CD4-positive, alpha-beta memory T cell (primary cell): ENCODE results near the gene SRGAP2C. TPM values are rescaled to one million over a fixed set of nuclear protein-coding genes. Genes with fewer than 3 reads are reported as not detected.
"Not testable (repeated sequence)": the region's sequence is repeated elsewhere in the genome, so short reads cannot be mapped to it uniquely, and the experiment has no call there.

ENCODE experiments used
- CTCF ChIA-PET: fragments of 350-600 bp; sonication (Branson Sonifier 250); formaldehyde crosslinking; loops from one replicate; lab custom pipeline; 2021; ENCODE audit warnings: inconsistent platforms; ENCODE audit not compliant: partially characterized antibody; lab: Charles Lee
- POLR2A ChIA-PET: fragments of 350-600 bp; sonication (Branson Sonifier 250); formaldehyde crosslinking; loops from one replicate; lab custom pipeline; 2021; ENCODE audit not compliant: partially characterized antibody; lab: Charles Lee
- DNase-seq, 5 donors: peaks; one replicate each; pipeline versions ENCODE4 v3.0.0 to v3.0.0-alpha.2; 2020 to 2022; ENCODE audit warnings: mixed read lengths in 1 of 5
- H3K27ac ChIP-seq: one replicate; pipeline ENCODE4 v1.7.0; 2013; ENCODE audit warnings: low read depth, low read length
- H3K27me3 ChIP-seq: 2 replicates; pipeline ENCODE4 v1.7.0; 2013; ENCODE audit warnings: mild to moderate bottlenecking, low read length, moderate library complexity; ENCODE audit not compliant: insufficient read depth
- H3K36me3 ChIP-seq: 2 replicates; pipeline ENCODE4 v1.7.0; 2013; ENCODE audit warnings: mild to moderate bottlenecking, low read length, moderate library complexity; ENCODE audit not compliant: insufficient read depth
- H3K4me1 ChIP-seq: 2 replicates; pipeline ENCODE4 v1.7.0; 2013; ENCODE audit warnings: mild to moderate bottlenecking, low read length, moderate library complexity; ENCODE audit not compliant: insufficient read depth
- H3K4me3 ChIP-seq, 2 donors: one replicate each; pipeline ENCODE4 v1.7.0; 2013; ENCODE audit warnings: low read length in 2 of 2, mild to moderate bottlenecking in 1 of 2
- H3K9me3 ChIP-seq, 2 donors: one replicate each; pipeline ENCODE4 v1.7.0; 2013; ENCODE audit warnings: low read length in 2 of 2, control low read depth in 1 of 2; ENCODE audit not compliant: control insufficient read depth in 1 of 2
- H3K27ac Mint-ChIP-seq, 7 donors: one replicate each; pipeline ENCODE4 v1.8.0; 2020 to 2021; ENCODE audit warnings: mixed read lengths in 7 of 7, mild to moderate bottlenecking in 6 of 7, inconsistent platforms in 3 of 7, moderate library complexity in 3 of 7
- H3K27me3 Mint-ChIP-seq, 2 donors: one replicate each; pipeline ENCODE4 v1.8.0; 2020 to 2021; ENCODE audit warnings: mixed read lengths in 2 of 2
- H3K36me3 Mint-ChIP-seq, 2 donors: one replicate each; pipeline ENCODE4 v1.8.0; 2020 to 2021; ENCODE audit warnings: mixed read lengths in 2 of 2, inconsistent platforms in 1 of 2, mild to moderate bottlenecking in 1 of 2
- H3K4me1 Mint-ChIP-seq, 4 donors: one replicate each; pipeline ENCODE4 v1.8.0; 2020 to 2021; ENCODE audit warnings: mixed read lengths in 4 of 4, mild to moderate bottlenecking in 1 of 4
- H3K4me3 Mint-ChIP-seq, 8 donors: one replicate each; pipeline ENCODE4 v1.8.0; 2020 to 2021; ENCODE audit warnings: mixed read lengths in 8 of 8, mild to moderate bottlenecking in 7 of 8, moderate library complexity in 6 of 8, inconsistent platforms in 3 of 8
- H3K9me3 Mint-ChIP-seq, 8 donors: one replicate each; pipeline ENCODE4 v1.8.0; 2020 to 2021; ENCODE audit warnings: mixed read lengths in 8 of 8, mild to moderate bottlenecking in 5 of 8, inconsistent platforms in 3 of 8, moderate library complexity in 1 of 8
- intact Hi-C: fragments of 100-400 bp; cut with micrococcal nuclease; formaldehyde crosslinking; loops from one replicate; pipeline ENCODE4 v1.15.1; 2023
- polyA plus RNA-seq, 2 donors: library from polyadenylated mRNA; unstranded; fragments of 300-500 nt; fragmentation: Illumina TruSeq; gene quantifications; one replicate each; pipeline ENCODE4 v1.2.3, GENCODE V29; 2021
- total RNA-seq, 2 experiments: library from RNA; stranded (reverse); gene quantifications; one replicate each; pipeline ENCODE4 v1.2.3, GENCODE V29; 2021

SRGAP2C gene
- total and polyA plus RNA-seq, 4 experiments from 2014 or later = 2.1 to 29.0 (median 16.1) TPM

- H3K36me3 Mint-ChIP-seq = not testable (repeated sequence)
Observed at GRCh38 chr1:121324726-121325125, 140.0 kb downstream of the SRGAP2C start.

GRCh38 chr1:121332141-121332540 lies 147.4 kb downstream of the SRGAP2C start:
- H3K36me3 Mint-ChIP-seq, H3K4me1 ChIP-seq, H3K27ac Mint-ChIP-seq, CTCF ChIA-PET, H3K4me1 Mint-ChIP-seq, H3K36me3 ChIP-seq, H3K9me3 Mint-ChIP-seq, H3K9me3 ChIP-seq, H3K27me3 ChIP-seq, H3K27ac ChIP-seq, DNase-seq, POLR2A ChIA-PET, H3K4me3 Mint-ChIP-seq, intact Hi-C loops, H3K27me3 Mint-ChIP-seq, H3K4me3 ChIP-seq: not testable (repeated sequence)

More at GRCh38 chr1:121324726-121325125, 140.0 kb downstream of the SRGAP2C start:
- H3K4me1 ChIP-seq, H3K4me3 ChIP-seq, CTCF ChIA-PET, H3K27ac Mint-ChIP-seq, H3K27me3 Mint-ChIP-seq, H3K27me3 ChIP-seq, H3K27ac ChIP-seq, intact Hi-C loops, DNase-seq, POLR2A ChIA-PET, H3K4me3 Mint-ChIP-seq, H3K4me1 Mint-ChIP-seq, H3K9me3 ChIP-seq, H3K9me3 Mint-ChIP-seq, H3K36me3 ChIP-seq: not testable (repeated sequence)

GRCh38 chr1:121332599-121333562 lies 148.1 kb downstream of the SRGAP2C start:
- H3K27me3 Mint-ChIP-seq, H3K36me3 Mint-ChIP-seq, H3K27ac ChIP-seq, H3K27ac Mint-ChIP-seq, H3K27me3 ChIP-seq, H3K9me3 ChIP-seq, intact Hi-C loops, H3K4me1 Mint-ChIP-seq, CTCF ChIA-PET, H3K9me3 Mint-ChIP-seq, H3K4me3 Mint-ChIP-seq, H3K36me3 ChIP-seq, H3K4me3 ChIP-seq, POLR2A ChIA-PET, DNase-seq, H3K4me1 ChIP-seq: not testable (repeated sequence)

- H3K4me3 ChIP-seq, H3K27ac Mint-ChIP-seq, intact Hi-C loops, H3K27me3 Mint-ChIP-seq, H3K9me3 ChIP-seq, H3K9me3 Mint-ChIP-seq, H3K27ac ChIP-seq, POLR2A ChIA-PET, H3K36me3 ChIP-seq, H3K4me1 ChIP-seq, H3K4me3 Mint-ChIP-seq, H3K4me1 Mint-ChIP-seq, CTCF ChIA-PET, DNase-seq, H3K27me3 ChIP-seq, H3K36me3 Mint-ChIP-seq: not testable (repeated sequence)
Observed at GRCh38 chr1:121337958-121338357, 153.2 kb downstream of the SRGAP2C start.

- H3K9me3 ChIP-seq, H3K27ac Mint-ChIP-seq, POLR2A ChIA-PET, H3K4me1 Mint-ChIP-seq, H3K9me3 Mint-ChIP-seq, intact Hi-C loops, H3K27me3 Mint-ChIP-seq, CTCF ChIA-PET, H3K27me3 ChIP-seq, H3K4me3 ChIP-seq, H3K4me1 ChIP-seq, H3K36me3 ChIP-seq, DNase-seq, H3K36me3 Mint-ChIP-seq, H3K4me3 Mint-ChIP-seq, H3K27ac ChIP-seq: not testable (repeated sequence)
Observed at GRCh38 chr1:121339611-121340010, 154.8 kb downstream of the SRGAP2C start.

- H3K9me3 ChIP-seq, DNase-seq, H3K36me3 ChIP-seq, H3K27ac ChIP-seq, H3K36me3 Mint-ChIP-seq, H3K4me3 Mint-ChIP-seq, H3K27me3 ChIP-seq, H3K9me3 Mint-ChIP-seq, CTCF ChIA-PET, H3K4me1 Mint-ChIP-seq, POLR2A ChIA-PET, H3K4me3 ChIP-seq, H3K27ac Mint-ChIP-seq, H3K27me3 Mint-ChIP-seq, intact Hi-C loops, H3K4me1 ChIP-seq: not testable (repeated sequence)
Observed at GRCh38 chr1:121343311-121343906, 158.6 kb downstream of the SRGAP2C start.

- H3K9me3 ChIP-seq, POLR2A ChIA-PET, H3K4me3 Mint-ChIP-seq, H3K36me3 ChIP-seq, H3K4me1 Mint-ChIP-seq, H3K27ac ChIP-seq, DNase-seq, intact Hi-C loops, H3K36me3 Mint-ChIP-seq, H3K27me3 ChIP-seq, H3K4me1 ChIP-seq, CTCF ChIA-PET, H3K27me3 Mint-ChIP-seq, H3K4me3 ChIP-seq, H3K9me3 Mint-ChIP-seq, H3K27ac Mint-ChIP-seq: not testable (repeated sequence)
Observed at GRCh38 chr1:121344355-121344754, 159.6 kb downstream of the SRGAP2C start.
